ENCODE results near the gene HSF4. TPM values are rescaled to one million over a fixed set of nuclear protein-coding genes. Genes with fewer than 3 reads are reported as not detected.

The HSF4 gene
- total RNA-seq, 2 experiments from 2014 or later: 34.8 to 36.1 TPM

- intact Hi-C loops (cut with micrococcal nuclease): loop anchor here (1.0 to 10.0 kb wide), 3 partner anchors 11 to 914 kb away; partner anchors contain the start of genes FBXL8, NFATC3 and TRADD
- no peaks in the 10 kb centered on the region for H3K9me3 Mint-ChIP-seq
- H3K36me3 Mint-ChIP-seq: no peaks in the 10 kb centered on the region
- ChIA-PET POLR2A (interaction anchor here (3.0 kb wide), 1 partner anchor 11 kb away, joined by 23 read pairs; the partner anchor contains the start of genes FBXL8 and TRADD), CTCF (interaction anchor here (0.5 to 3.7 kb wide), 9 partner anchors 11 to 392 kb away, joined by 3 to 35 read pairs (median 5); partner anchors contain the start of genes B3GNT9, CTCF, FBXL8 and TRADD)
- peaks cover 36% of the 10 kb centered on the region for H3K4me1 Mint-ChIP-seq (ENCODE audit: low read depth)
- H3K4me3 Mint-ChIP-seq: peak within 1 kb of the TSS; percentile 76
- H3K27ac Mint-ChIP-seq: peak within 1 kb of the TSS; percentile 11
- peak; percentile 80 for DNase-seq
- H3K27me3 Mint-ChIP-seq: peaks cover 46% of the 10 kb centered on the region
These were observed 5.8 kb downstream of the HSF4 start, which contains the start of gene NOL3 for GRCh38 chr16:67170168-67170948. TSS of gene NOL3 (plus strand) at chr16:67170538.

DNA sequence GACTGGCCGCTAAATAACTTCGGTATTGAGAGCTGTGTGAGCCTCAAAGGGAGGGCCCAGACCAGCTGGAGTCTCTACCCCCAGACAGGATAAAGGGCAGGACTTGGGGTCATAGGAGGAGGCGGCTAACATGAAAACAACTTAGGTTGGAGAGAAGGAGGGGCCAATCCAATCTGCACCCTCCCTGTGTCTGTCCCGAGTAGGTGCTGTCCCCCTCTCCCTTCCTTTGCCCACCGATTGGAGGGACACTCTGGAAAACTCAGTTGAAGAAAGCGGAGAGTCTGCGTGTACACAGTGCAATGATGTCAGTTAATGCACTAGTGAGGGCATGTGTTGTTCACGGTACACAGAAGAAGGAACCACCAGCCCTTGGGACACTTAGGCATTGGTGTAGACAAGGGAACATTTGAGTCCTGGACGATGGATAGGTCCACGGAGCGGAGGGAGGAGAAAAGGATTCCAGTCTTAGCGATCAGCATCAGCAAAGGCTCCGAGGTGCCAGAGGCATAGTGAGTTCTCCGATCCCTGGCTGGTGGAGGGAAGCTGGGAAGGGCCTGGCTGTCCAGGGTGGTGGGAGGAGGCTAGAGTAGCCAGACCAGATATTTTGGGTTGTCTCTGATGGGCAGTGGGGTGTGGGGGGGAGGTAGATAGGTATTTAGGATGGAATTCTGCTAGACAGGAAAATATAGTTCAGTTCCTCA is 6.6 kb downstream of the HSF4 start:
- no peaks in the 10 kb centered on the region for H3K9me3 Mint-ChIP-seq
- H3K36me3 Mint-ChIP-seq: no peaks in the 10 kb centered on the region
- H3K4me1 Mint-ChIP-seq (ENCODE audit: low read depth): peaks cover 34% of the 10 kb centered on the region
- POLR2A ChIA-PET: no interaction called here
- no peak for DNase-seq
- CTCF ChIA-PET: interaction anchor here (1.3 to 3.7 kb wide), 5 partner anchors 12 to 217 kb away, joined by 5 to 35 read pairs (median 14); partner anchors contain the start of genes B3GNT9, FBXL8 and TRADD
- H3K27ac Mint-ChIP-seq: no peak overlapping the region
- peaks cover 44% of the 10 kb centered on the region for H3K27me3 Mint-ChIP-seq
- intact Hi-C loops (cut with micrococcal nuclease): loop anchor here (1.0 to 10.0 kb wide), 3 partner anchors 12 to 914 kb away; partner anchors contain the start of genes FBXL8, NFATC3 and TRADD
- peak overlapping the region; percentile 67 for H3K4me3 Mint-ChIP-seq

- no peak for DNase-seq
- intact Hi-C loops (cut with micrococcal nuclease): loop anchor here (10.0 kb wide), 1 partner anchor 911 kb away; the partner anchor contains the start of gene NFATC3
- no peaks in the 10 kb centered on the region for H3K9me3 Mint-ChIP-seq
- ChIA-PET POLR2A (interaction anchor here (1.1 kb wide), 1 partner anchor 9 kb away, joined by 4 read pairs; no protein-coding TSS in a partner anchor), CTCF (interaction anchor here (2.0 to 5.1 kb wide), 5 partner anchors 9 to 155 kb away, joined by 8 to 39 read pairs (median 16); partner anchors contain the start of genes FBXL8, HSF4 and TRADD)
- H3K36me3 Mint-ChIP-seq: no peaks in the 10 kb centered on the region
- H3K4me1 Mint-ChIP-seq (ENCODE audit: low read depth): peaks cover 38% of the 10 kb centered on the region
- peaks cover 31% of the 10 kb centered on the region for H3K27me3 Mint-ChIP-seq
- H3K27ac Mint-ChIP-seq: no peak overlapping the region
- peak overlapping the region; percentile 64 for H3K4me3 Mint-ChIP-seq
These were observed 8.8 kb downstream of the HSF4 start for GRCh38 chr16:67173323-67173722.

DNA sequence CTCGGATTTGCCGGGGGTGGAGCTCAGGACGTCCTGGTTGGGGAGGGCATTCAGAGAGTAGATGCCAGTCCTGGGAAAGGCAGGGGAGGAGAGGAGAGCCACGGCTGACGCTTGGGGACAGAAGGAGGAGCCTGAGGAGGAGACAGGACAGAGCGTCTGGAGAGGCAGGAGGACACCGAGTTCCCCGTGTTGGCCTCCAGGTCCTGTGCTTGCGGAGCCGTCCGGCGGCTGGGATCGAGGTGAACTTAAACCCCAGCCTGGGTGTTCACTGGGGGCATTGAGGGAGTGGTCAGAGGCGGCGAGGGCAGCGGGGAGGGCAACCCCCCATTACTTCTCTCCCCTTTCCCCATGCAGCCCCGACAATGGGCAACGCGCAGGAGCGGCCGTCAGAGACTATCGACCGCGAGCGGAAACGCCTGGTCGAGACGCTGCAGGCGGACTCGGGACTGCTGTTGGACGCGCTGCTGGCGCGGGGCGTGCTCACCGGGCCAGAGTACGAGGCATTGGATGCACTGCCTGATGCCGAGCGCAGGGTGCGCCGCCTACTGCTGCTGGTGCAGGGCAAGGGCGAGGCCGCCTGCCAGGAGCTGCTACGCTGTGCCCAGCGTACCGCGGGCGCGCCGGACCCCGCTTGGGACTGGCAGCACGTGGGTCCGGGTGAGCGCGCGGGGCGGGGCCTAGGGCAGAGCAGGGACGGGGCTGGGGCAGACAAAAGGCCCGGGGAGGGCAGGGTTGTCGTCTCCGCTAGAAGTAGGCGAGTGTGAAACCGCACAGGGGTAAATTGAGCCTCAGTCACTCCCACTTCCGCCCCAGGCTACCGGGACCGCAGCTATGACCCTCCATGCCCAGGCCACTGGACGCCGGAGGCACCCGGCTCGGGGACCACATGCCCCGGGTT is 9.5 kb downstream of the HSF4 start:
- POLR2A ChIA-PET: interaction anchor here (0.8 to 1.3 kb wide), 5 partner anchors 8 to 70 kb away, joined by 3 to 4 read pairs (median 4); partner anchors contain the start of gene HSF4
- Mint-ChIP-seq H3K36me3 (no peaks in the 10 kb centered on the region), H3K4me1 (ENCODE audit: low read depth) (peaks cover 42% of the 10 kb centered on the region)

DNA sequence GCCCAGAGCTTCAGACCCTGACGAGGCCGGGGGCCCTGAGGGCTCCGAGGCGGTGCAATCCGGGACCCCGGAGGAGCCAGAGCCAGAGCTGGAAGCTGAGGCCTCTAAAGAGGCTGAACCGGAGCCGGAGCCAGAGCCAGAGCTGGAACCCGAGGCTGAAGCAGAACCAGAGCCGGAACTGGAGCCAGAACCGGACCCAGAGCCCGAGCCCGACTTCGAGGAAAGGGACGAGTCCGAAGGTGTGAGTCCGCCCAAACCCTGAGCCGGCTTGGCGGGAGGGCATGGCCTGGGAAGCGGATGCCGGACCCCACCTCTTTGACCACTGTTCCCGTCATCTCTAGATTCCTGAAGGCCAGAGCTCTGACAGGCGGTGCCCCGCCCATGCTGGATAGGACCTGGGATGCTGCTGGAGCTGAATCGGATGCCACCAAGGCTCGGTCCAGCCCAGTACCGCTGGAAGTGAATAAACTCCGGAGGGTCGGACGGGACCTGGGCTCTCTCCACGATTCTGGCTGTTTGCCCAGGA is 10.2 kb downstream of the HSF4 start:
- CTCF ChIA-PET: interaction anchor here (0.8 to 5.1 kb wide), 11 partner anchors 10 to 222 kb away, joined by 3 to 39 read pairs (median 7); partner anchors contain the start of genes CES3 and HSF4
- peaks cover 25% of the 10 kb centered on the region for H3K27me3 Mint-ChIP-seq
- POLR2A ChIA-PET: interaction anchor here (0.6 to 1.5 kb wide), 8 partner anchors 10 to 70 kb away, joined by 3 to 4 read pairs (median 4); partner anchors contain the start of gene HSF4
- DNase-seq: no peak
- H3K36me3 Mint-ChIP-seq: no peaks in the 10 kb centered on the region
- no peak overlapping the region for H3K27ac Mint-ChIP-seq
- no peak overlapping the region for H3K4me3 Mint-ChIP-seq
- H3K9me3 Mint-ChIP-seq: no peaks in the 10 kb centered on the region
- intact Hi-C loops (cut with micrococcal nuclease): loop anchor here (1.0 to 10.0 kb wide), 2 partner anchors 9 to 910 kb away; partner anchors contain the start of genes MATCAP1 and NFATC3
- H3K4me1 Mint-ChIP-seq (ENCODE audit: low read depth): peaks cover 38% of the 10 kb centered on the region

More for the DNA sequence above, 9.5 kb downstream of the HSF4 start:
- Mint-ChIP-seq H3K9me3 (no peaks in the 10 kb centered on the region), H3K27me3 (peaks cover 25% of the 10 kb centered on the region), H3K4me3 (peak overlapping the region; percentile 64), H3K27ac (no peak overlapping the region)
- DNase-seq: peak; percentile 79
- CTCF ChIA-PET: interaction anchor here (0.9 to 5.1 kb wide), 9 partner anchors 10 to 157 kb away, joined by 3 to 39 read pairs (median 8); partner anchors contain the start of genes FBXL8, HSF4 and TRADD
- intact Hi-C loops (cut with micrococcal nuclease): loop anchor here (1.0 to 10.0 kb wide), 2 partner anchors 9 to 911 kb away; partner anchors contain the start of genes MATCAP1 and NFATC3

GRCh38 chr16:67176662-67177061 is 12.1 kb downstream of the HSF4 start:
- intact Hi-C loops (cut with micrococcal nuclease): loop anchor here (10.0 kb wide), 1 partner anchor 908 kb away; the partner anchor contains the start of gene NFATC3
- Mint-ChIP-seq H3K4me3 (no peak overlapping the region), H3K27me3 (peaks cover 14% of the 10 kb centered on the region), H3K4me1 (ENCODE audit: low read depth) (peaks cover 26% of the 10 kb centered on the region), H3K9me3 (no peaks in the 10 kb centered on the region), H3K27ac (no peak overlapping the region), H3K36me3 (no peaks in the 10 kb centered on the region)
- no peak for DNase-seq
- ChIA-PET CTCF (interaction anchor here (0.7 to 5.1 kb wide), 8 partner anchors 9 to 215 kb away, joined by 4 to 39 read pairs (median 6); partner anchors contain the start of gene CES3), POLR2A (interaction anchor here (0.9 to 1.0 kb wide), 2 partner anchors 12 to 13 kb away, joined by 3 read pairs; partner anchors contain the start of gene HSF4)

GRCh38 chr16:67177743-67178699 is 13.5 kb downstream of the HSF4 start:
- intact Hi-C loops (cut with micrococcal nuclease): loop anchor here (10.0 kb wide), 1 partner anchor 907 kb away; the partner anchor contains the start of gene NFATC3
- H3K4me3 Mint-ChIP-seq: peak overlapping the region; percentile 46
- ChIA-PET CTCF (interaction anchor here (0.5 to 5.1 kb wide), 9 partner anchors 7 to 344 kb away, joined by 3 to 39 read pairs (median 4); no protein-coding TSS in a partner anchor), POLR2A (interaction anchor here (0.9 to 1.0 kb wide), 2 partner anchors 13 to 15 kb away, joined by 3 read pairs; partner anchors contain the start of gene HSF4)
- H3K27ac Mint-ChIP-seq: peak overlapping the region; percentile 8
- H3K4me1 Mint-ChIP-seq (ENCODE audit: low read depth): peaks cover 25% of the 10 kb centered on the region
- H3K9me3 Mint-ChIP-seq: no peaks in the 10 kb centered on the region
- peaks cover 9% of the 10 kb centered on the region for H3K27me3 Mint-ChIP-seq
- DNase-seq: peak; percentile 73
- no peaks in the 10 kb centered on the region for H3K36me3 Mint-ChIP-seq

GRCh38 chr16:67179421-67180080 is 15.0 kb downstream of the HSF4 start:
- Mint-ChIP-seq H3K9me3 (no peaks in the 10 kb centered on the region), H3K4me1 (ENCODE audit: low read depth) (peaks cover 15% of the 10 kb centered on the region), H3K27me3 (peaks cover 2% of the 10 kb centered on the region), H3K27ac (no peak overlapping the region), H3K4me3 (no peak overlapping the region), H3K36me3 (no peaks in the 10 kb centered on the region)
- DNase-seq: no peak
- intact Hi-C loops (cut with micrococcal nuclease): loop anchor here (10.0 kb wide), 1 partner anchor 905 kb away; the partner anchor contains the start of gene NFATC3
- POLR2A ChIA-PET: no interaction called here
- CTCF ChIA-PET: interaction anchor here (0.8 kb wide), 1 partner anchor 22 kb away, joined by 3 read pairs; no protein-coding TSS in a partner anchor

- Mint-ChIP-seq H3K9me3 (no peaks in the 10 kb centered on the region), H3K4me1 (ENCODE audit: low read depth) (peaks cover 18% of the 10 kb centered on the region), H3K36me3 (no peaks in the 10 kb centered on the region), H3K27ac (no peak overlapping the region), H3K4me3 (no peak overlapping the region), H3K27me3 (peaks cover 4% of the 10 kb centered on the region)
- DNase-seq: no peak
- CTCF ChIA-PET: interaction anchor here (1.4 kb wide), 1 partner anchor 162 kb away, joined by 6 read pairs; no protein-coding TSS in a partner anchor
- intact Hi-C loops (cut with micrococcal nuclease): no loop called here
- POLR2A ChIA-PET: no interaction called here
These were observed 15.6 kb downstream of the HSF4 start for GRCh38 chr16:67180166-67180565.

Data from activated CD4-positive, alpha-beta memory T cell treated with anti-CD3 and anti-CD28 coated beads for 36 hours (primary cell).